GM18505 (cell line): Measurements from ENCODE around the gene DSG3.
"Not testable (repeated sequence)": the region's sequence is repeated elsewhere in the genome, so short reads cannot be mapped to it uniquely, and the experiment has no call there.

ENCODE experiments used
- ATAC-seq: cut with Tn5 transposase; IDR thresholded peaks from one replicate; pipeline ENCODE4 v1.9.1; 2021; ENCODE audit not compliant: unreplicated experiment
- POLR2A ChIP-seq: IDR thresholded peaks from 4 replicates; pipeline ENCODE4 v1.6.1; 2011; ENCODE audit warnings: borderline replicate concordance; ENCODE audit not compliant: insufficient read depth, insufficient read length; ENCODE audit errors: extremely low read depth

Gene DSG3

DNA sequence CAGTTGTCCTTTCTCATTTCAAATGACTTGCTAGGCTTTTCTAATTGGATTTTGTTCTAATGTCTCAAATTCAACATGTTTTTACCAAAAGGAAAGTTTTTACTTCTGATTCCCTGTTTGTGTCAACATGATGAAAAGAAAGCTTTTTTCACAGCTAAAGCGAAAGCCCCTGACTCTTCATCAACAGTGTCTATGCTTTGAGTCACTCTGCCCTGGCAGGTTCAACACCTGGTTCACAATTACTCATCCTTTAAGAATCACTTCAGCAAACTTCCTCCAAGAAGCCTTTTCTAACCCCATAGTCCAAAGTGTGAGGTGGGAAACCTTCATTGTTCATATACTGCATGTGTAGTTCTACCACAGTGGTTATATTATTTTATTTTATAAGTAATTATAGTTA lies 42.8 kb downstream of the DSG3 start:
- TF ChIP-seq POLR2A: no peak
- peak; percentile 95 for ATAC-seq

DNA sequence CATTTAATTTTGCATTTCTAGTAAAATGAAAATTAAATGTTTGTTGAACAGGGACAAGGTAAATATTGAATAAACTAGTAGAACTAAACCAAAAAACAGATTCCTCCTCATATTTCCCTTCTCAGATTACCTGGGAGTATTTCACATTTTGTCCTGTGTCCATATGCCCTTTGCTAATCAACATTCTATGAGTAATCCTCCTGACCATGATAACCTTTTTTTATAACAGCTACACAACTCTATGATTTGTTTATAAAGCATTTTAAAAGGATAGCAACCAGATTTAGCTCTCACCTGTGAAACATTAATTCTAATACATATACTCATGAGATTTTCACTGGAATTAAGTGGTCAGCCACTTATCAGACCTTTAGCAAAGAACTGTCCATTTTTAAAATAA lies 43.3 kb downstream of the DSG3 start:
- ATAC-seq: no peak

DNA sequence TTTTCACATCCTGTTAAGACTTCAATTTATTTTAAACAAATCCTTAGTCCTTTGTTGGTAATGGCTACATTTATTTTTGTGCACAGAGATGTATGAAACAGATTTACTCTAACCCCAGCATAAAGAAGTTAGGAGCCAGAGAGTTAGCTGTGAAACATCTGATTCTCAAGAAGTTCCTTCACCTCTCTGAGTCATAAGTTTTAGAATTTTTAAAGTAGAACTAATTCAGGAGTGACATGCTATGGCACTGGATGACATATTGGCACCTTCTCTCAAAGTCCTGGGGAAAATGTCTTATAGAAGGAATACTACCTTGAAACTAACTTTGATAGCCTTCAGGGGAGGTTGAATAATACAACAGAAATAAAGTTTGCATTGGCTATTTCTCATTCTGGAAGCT lies 44.0 kb downstream of the DSG3 start:
- TF ChIP-seq POLR2A: no peak
- ATAC-seq: no peak

More for the DNA sequence above, 43.3 kb downstream of the DSG3 start:
- no peak for TF ChIP-seq POLR2A

DNA sequence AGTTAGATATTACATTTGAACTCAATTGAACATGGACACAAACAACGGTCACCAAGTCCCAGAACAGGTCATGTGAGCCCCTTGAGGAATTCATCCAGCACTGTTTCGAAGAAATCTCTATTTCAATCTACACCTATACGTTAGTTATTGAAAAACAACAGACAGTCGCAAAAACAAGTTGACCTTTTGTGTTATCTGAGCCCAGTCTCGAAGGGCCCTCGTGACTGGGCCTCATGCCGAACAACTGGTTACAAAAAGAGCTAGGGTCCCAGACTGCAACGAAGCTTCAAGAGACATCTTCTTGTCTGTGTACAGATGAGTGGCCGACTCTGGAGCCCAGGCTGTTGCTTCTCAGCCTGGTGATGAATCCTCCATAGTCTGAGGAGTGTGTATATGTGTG lies 45.1 kb downstream of the DSG3 start:
- no peak for TF ChIP-seq POLR2A
- no peak for ATAC-seq

DNA sequence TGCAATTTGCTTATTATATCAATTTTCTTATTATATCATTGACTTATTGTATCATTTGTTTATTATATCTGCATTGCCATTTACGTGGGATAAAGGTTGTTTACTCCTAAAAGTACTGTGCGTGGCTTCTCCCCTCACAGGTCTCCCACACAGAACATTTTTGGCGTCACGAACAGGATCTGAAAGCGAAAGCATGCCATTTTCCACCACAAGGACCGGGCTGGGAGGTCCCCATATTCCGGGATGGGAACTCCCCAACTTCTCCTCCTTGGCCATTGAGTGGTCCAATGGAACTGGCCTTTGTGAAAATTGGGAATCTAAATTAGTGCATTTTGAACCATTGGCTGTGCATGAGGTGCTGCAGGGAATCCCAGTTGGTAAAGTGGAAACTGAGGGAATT lies 45.6 kb downstream of the DSG3 start:
- TF ChIP-seq POLR2A: no peak
- ATAC-seq: no peak

DNA sequence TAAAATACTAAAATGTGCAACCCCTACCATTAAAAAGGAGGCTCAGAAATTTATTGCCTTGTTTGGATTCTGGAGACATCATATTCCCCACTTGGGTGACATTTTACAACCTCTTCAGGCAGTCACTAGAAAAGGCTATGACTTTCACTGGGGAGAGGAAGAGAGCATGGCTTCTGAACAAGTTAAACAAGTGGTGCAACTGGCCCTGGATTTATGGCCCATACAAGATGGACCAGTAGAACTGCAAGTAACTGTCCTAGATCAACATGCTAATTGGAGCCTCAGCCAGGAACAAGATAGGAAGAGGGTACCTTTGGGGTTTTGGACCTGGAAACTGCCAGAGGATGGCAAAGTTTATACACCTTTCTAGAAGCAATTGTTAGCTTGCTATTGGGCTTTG lies 46.4 kb downstream of the DSG3 start:
- ATAC-seq: no peak
- no peak for TF ChIP-seq POLR2A

DNA sequence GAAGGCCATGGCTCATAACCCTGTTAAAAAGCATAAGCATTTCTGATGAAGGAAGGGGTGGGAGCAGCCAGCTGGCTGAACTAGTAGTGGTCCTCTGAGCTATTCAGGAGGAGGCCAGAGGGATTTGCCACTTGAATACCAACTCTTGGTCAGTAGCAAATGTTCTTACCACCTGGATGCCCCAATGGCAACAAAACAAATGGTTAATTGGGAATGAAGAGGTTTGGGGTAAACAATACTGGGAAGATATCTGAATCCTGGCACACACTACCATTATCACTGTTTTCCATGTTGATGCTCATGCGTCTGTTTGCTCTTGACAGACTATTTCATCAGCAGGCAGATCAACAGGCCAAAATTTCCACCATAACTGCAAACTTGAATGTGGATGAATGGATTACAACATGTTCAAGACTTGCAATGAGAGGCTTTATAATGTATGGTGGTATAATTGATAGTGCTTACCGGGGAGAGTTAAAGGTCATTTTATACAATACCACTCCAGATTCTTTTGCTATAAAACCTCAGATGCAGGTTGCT lies 47.2 kb downstream of the DSG3 start:
- not testable (repeated sequence) for ATAC-seq

DNA sequence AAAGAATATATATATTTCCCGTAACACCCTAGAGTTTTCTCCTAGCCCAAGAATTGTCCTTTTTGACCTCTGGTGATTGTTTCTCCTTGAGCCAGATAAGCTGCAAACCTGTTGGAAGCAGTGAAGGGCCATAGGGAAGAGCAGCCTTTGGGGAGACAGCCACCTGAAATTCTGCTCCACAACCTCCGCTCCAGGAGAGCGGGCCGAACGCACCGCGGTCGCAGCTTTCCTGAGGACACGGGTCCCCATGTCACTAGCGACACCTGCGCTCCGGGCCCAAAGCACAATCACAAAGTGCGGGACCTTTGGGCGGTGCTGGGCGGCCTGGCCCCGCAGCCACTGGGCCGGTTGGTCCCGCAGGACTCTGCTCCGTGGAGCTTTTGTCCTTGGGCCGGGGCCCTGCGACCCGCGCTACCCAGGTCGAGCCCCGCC lies 49.9 kb downstream of the DSG3 start:
- ATAC-seq: no peak
- TF ChIP-seq POLR2A: no peak

DNA sequence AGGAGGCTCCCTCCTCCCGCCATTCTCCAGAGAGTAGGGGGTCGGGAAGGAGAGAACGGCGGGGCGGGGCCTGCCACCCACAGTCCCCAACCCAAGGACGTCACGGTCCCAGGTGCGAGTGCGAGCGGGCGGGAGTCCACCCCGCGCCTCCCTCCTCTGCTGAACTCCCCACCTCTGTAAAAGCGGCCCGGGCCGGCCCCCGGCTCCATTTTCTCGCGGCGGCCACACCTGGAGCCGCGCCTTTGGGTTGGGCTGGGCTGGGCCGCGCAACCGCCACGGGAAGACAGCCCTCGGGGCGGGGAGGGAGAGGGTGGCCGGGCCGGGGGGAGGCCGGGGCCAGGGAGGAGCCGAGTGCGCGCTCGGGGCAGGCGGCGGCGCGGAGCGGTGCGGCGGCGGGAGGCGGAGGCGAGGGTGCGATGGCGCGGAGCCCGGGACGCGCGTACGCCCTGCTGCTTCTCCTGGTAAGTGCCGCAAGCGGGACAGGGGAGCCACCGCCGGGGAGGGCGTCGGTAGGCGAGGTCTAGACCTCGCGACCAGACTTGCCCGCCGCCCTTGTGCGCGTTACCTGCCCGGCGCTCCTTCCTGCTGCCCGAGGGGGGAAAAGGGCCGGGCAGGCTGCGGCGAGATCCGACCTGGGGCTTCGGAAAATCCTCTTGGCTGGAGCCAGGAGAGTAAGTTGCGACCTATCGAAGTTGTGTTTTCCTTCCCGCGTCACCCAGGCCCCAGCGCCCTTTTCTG lies 50.5 kb downstream of the DSG3 start, which contains the start of gene DSG2:
TSS of gene DSG2 (plus strand) at position 342 of the 738 bp plus-strand sequence. CDS start at position 417, 75 bp downstream.
- ATAC-seq: peak; percentile 59
- TF ChIP-seq POLR2A: peak; percentile 59

DNA sequence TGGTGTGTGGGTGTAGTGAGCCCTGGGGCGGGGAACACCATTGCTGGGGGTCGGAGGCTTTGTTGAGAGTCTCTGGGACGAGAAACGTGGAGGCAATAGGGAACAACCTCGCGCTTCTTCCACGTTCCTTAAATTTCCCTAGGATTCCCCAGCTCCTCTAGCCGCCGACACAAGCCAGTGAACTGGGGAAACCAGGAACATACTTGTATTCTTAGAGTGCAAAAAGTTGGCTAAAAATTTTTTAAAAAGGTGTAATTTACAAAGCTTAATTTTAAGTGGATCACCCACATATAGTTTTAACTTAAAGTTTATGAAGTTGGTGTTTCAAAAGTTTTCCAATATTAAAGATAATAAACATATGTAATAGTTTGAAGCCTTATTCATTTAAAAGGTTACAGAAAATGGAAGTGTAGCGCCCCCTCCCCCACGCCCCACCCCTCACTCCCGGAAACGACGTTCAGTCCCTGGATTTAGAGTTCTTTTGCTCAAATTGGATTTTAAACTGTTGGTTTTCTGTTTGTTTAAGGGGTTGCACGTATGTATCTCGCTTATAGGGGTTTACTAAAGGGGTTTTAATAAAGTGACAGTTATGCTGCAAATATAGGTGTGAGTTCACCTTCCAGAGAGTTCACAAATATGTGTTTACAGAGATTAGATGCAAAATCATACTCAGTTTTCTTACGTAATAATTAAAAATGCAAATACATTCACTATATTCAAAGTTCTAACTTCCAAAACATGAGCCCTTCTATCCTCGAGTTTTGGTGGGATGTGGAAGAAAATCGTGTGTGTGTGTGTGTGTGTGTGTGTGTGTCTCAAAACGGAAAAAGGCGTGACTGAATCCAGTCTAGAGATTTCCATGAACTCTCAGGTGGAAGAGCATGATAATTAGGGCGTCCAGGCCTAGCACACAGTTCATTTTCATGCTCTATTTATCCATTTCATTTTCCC lies 51.3 kb downstream of the DSG3 start:
- no peak for TF ChIP-seq POLR2A
- ATAC-seq: peak; percentile 20

DNA sequence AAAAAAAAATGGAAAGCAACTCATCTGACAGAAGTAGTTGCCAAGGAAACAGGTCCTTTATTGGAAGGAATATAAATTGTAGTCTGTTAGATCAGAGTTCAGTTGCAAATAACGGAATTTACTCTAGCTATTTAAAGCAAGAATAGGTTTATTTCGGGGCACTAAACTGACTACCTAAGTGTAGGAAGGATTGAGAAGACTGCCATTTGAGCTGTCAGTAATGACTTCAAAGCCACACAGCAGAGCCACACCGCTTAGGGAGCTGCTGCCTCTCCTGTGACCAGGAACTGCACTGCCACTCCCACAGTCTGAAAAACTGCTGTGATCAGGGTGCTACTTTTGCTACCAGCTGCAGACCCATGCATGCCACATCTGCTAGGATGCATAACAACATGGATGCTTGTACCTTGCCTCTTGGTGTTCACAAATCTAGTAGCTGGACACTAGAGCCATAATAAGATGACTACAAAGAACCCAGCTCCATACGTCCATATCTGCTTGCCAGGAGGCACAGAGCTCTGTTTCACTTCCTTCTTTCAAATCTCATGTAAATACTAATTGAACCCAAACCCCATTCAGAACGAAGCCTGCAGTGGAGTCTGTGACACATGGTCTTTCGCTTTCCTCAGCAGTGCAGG lies 52.6 kb downstream of the DSG3 start:
- TF ChIP-seq POLR2A: no peak
- ATAC-seq: peak; percentile 80

DNA sequence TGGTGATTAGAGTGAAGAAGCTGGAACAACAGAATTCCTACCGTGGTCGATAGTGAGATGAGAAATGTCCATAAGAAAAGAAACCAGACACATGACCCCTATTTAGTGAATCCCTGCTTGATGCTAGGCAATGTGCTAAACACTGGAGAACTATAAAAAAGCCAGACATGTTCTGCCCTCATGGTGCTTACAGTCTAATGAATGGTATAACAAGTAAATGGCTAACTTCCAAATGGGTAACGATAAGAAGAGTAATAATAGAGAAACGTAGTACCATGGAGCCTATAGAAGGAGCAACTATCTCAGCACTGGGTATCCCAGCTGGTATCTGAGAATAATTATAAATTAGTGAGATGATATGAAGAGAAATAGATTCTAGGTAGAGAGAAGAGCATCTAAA lies 55.5 kb downstream of the DSG3 start:
- no peak for ATAC-seq
- TF ChIP-seq POLR2A: no peak
